ENCODE results near the gene COL5A1. TPM values are rescaled to one million over a fixed set of nuclear protein-coding genes. Genes with fewer than 3 reads are reported as not detected.
A peak's percentile ranks its signal among the peaks of the same experiment; 100 is the strongest.
"Not testable (repeated sequence)": the region's sequence is repeated elsewhere in the genome, so short reads cannot be mapped to it uniquely, and the experiment has no call there.

Gene COL5A1
- total RNA-seq, 1 experiment from 2014 or later = 5.4 TPM

DNA sequence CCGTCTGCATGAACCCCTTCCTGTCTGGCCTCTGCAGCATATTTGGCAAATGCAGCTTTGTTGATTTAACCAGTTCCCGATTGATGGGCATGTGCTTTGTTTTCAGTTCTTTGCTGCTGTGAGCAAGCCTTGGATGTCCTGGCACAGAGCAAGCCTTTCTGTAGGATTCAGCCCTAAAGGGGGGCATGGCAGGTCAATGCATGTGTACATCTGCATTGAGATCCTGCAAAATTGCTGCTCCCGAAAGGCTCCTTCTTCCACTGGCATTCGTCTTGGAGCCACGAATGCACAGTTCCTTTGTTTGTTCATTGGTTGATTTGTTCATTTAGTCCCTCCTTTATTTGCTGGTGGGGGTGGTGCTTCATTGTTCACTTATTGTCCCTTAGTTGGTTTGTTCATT, 34.8 kb downstream of the COL5A1 start:
- no peak for DNase-seq (ENCODE audit: low read depth)

GRCh38 chr9:134676886-134677285, 35.3 kb downstream of the COL5A1 start:
- no peak for DNase-seq (ENCODE audit: low read depth)

DNA sequence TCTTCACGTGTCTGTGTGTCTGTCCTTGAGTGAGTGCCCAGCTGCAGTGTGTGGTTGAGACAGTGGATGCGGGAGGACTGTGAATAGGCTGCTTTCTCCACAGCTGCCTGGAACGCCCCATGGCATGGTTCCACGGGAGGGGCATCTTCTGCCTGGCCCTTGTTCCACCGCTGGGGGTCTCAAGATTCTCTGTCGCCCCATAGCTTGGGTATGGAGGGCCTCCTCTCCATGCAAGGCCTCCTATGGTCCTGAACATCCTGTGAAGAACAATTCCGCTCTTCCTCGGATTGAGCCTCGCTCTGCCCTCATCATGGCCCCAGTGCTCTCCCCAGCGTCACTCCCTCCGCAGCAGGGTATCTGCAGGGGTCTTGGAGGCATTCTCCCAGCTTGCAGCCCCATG, 36.1 kb downstream of the COL5A1 start:
- DNase-seq (ENCODE audit: low read depth) = no peak

- DNase-seq (ENCODE audit: low read depth) = no peak
Measured at GRCh38 chr9:134678206-134678605, 36.6 kb downstream of the COL5A1 start.

- DNase-seq (ENCODE audit: low read depth) = no peak
Measured at GRCh38 chr9:134678666-134679443, 37.3 kb downstream of the COL5A1 start.

DNA sequence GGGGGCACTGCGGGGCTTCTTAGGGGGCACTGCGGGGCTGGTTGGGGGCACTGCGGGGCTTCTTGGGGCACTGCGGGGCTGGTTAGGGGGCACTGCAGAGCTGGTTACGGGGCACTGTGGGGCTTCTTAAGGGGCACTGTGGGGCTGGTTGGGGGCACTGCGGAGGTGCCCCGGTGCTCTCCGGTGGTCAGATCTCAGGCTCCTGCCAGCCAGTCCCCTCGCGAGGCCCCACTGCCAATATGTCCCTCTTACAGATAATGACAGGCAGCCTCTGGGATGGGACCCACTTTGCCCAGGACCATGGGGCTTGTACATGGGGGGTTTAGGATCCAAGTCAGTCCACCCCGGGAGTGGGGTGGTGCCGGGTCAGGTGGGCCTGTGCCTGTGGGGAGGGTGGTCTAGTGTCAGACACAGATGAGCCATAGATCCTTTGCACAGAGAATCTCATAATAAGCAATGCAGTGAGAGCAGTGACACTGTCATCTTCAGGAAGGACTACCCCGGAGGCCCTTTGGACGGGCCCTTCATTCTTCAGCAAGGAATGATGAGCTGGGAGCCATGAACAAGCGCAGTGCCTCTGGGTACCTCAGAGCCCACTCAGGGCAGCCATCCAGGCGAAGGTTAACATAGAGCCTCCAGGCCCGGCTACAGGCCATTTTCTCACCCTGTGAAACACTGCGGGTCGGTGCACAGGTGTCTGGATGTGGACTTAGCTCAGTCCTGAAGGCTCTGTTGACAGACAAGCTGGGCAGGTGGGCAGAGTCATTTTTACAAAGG, 38.2 kb downstream of the COL5A1 start:
- no peak for DNase-seq (ENCODE audit: low read depth)

DNA sequence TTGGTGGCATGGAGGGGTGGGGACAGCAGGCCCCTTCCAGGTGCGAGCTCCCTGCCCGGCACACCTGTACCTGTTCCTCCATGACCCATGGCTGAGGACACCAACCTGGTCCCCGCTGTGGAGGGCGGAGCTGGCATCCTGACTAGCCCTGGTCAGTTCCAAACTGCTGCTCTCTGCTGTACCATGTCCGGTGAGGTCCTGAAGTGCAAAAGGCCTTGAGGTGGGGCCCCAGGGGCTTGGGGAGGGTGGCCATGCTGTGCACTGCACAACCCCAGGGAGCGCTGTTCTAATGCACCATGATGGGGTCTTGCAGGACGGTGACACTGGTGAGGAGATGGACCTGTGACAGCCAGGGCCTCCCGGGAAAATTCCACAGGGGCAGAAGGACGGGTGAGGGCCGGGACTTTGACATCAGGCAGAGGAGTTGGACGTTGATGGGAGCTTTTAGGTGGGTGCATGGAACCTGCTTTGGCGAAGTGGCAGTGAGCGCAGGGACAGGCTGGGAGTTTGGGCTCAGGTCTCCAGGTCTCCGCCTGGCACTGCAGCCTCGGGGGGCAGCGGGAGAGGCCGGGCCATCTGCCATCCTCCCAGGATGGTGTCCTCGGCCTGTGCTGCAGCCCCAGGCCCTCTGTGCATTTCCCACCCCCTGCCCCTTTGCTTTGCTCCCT, 38.9 kb downstream of the COL5A1 start:
- no peak for DNase-seq (ENCODE audit: low read depth)

DNA sequence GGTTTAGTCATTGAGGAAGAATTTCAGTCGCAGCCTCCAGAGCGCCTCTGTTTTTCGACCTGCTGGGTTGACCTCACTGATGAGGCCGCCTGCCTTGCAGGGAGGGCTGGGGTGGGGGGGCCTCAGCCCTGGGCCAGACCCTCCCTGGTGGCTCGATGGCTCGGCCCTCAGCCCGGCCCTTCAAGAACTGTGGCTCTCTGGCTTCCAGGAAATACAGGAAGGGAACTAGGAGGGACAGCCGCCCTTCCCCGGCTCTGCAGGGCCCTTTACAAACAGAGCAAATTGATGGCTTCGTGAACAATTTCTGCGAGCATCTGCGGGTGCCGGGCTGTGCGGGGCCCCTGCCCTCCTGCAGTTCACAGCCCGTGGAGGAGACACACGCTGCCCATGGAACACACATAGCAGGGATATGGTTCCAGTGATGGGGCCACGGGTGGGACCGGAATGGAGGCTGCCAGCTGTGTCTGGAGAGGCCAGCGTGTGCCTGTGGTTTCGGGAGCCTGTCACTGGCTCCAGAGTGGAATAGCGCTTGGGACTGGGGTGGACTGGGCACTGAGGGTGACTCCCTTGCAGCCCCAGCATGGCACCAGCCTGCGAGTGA, 39.6 kb downstream of the COL5A1 start:
- DNase-seq (ENCODE audit: low read depth) = no peak

DNA sequence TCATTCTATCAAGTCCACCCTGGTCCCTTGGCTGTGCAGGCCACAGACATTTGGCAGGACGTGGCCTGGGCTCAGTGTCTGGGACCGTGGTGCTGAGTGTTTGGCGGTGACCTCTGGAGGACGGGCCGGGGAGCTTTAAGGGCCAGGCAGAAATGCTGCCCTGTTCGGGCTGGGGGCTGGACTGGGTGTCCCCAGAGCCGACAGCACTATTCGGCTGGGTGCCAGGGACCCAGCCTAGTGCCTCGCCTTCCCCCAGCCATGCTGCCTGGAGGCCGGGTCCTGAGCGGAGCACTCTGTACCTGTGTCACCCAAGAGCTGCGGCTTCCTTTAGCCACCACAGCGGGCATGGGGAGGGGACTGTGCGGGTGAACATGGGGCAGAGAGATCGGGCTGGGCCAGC, 40.4 kb downstream of the COL5A1 start:
- no peak for DNase-seq (ENCODE audit: low read depth)

GRCh38 chr9:134682651-134683364, 41.2 kb downstream of the COL5A1 start:
- DNase-seq (ENCODE audit: low read depth) = no peak

DNA sequence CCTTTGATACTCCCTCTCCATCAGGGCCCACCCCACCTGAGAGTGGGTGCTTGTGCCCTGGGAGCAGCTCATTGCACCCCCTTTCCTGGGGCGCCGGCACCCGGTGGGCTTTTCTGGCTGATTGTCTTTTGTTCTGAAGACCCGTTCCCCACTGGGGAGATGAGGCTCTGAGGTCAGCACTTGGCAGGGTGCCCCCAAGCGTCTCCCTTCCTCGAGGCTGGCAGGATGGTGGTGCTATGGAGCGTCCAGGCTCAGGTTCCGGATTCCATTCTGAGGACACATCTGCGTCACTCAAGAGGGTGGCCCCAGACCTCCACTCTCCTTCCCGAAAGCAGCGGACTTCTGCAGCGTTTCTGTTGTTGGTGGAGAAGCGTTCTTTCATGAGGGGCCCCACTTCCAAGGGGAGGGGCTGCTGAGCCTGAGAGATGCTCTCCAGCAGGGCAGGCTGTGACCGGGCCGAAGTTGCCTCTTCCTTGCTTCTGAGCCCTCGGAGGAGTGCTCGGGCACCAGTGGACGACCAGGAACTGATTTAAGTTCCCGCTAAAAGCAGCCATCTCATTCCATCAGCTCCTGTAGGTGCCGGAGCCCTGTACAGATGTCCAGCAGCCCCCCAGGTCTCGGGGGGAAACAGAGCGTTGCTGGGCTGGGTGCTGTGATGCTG, 42.2 kb downstream of the COL5A1 start:
- DNase-seq (ENCODE audit: low read depth) = no peak

DNA sequence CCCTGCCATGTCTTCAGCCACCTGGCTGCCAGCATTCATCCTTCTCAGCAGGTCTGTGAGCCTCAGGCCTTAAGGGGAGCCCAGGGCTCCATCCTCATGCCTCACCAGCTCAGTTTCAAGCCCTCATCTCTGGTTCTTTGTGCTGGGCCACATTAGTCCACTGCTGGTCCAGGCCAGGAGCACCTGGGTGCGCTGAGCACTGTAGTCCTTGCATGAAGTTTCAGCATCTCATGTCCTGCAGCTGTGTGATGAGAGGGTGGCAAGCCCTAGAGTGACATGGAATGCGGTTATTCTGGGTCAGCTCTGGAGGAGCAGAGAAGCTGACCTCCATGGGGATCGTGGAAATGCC, 42.7 kb downstream of the COL5A1 start:
- DNase-seq (ENCODE audit: low read depth) = no peak

DNA sequence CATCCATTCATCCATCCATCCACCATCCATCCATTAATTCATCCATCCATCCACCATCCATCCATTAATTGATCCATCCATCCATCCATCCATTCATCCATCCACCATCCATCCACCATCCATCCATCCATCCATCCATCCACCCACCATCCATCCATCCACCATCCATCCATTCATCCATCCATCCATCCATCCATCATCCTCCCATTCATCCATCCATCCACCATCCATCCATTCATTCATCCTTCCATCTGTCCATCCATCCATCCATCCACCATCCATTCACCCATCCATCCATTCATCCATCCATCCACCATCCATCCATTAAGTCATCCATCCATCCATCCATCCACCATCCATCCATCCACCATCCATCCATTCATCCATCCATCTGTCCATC, 43.3 kb downstream of the COL5A1 start:
- not testable (repeated sequence) for DNase-seq (ENCODE audit: low read depth)

DNA sequence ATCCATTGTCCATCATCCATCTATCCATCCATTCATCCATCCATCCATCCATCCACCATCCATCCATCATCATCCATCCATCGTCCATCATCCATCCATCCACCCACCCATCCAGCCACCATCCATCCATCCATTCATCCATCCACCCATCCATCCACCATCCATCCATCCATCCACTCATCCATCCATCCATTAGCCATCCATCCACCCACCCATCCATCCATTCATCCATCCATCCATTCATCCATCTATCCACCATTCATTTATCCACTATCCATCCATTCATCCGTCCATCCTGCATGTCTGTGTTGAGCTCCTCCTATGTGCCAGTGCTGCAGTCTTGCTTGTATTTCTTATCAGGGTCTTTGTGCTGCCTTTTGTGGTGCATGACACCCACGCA, 44.2 kb downstream of the COL5A1 start:
- no peak for DNase-seq (ENCODE audit: low read depth)

GRCh38 chr9:134686896-134687295, 45.3 kb downstream of the COL5A1 start:
- DNase-seq (ENCODE audit: low read depth) = no peak

GRCh38 chr9:134687556-134687955, 46.0 kb downstream of the COL5A1 start:
- no peak for DNase-seq (ENCODE audit: low read depth)

GRCh38 chr9:134688231-134688630, 46.6 kb downstream of the COL5A1 start:
- DNase-seq (ENCODE audit: low read depth) = no peak

DNA sequence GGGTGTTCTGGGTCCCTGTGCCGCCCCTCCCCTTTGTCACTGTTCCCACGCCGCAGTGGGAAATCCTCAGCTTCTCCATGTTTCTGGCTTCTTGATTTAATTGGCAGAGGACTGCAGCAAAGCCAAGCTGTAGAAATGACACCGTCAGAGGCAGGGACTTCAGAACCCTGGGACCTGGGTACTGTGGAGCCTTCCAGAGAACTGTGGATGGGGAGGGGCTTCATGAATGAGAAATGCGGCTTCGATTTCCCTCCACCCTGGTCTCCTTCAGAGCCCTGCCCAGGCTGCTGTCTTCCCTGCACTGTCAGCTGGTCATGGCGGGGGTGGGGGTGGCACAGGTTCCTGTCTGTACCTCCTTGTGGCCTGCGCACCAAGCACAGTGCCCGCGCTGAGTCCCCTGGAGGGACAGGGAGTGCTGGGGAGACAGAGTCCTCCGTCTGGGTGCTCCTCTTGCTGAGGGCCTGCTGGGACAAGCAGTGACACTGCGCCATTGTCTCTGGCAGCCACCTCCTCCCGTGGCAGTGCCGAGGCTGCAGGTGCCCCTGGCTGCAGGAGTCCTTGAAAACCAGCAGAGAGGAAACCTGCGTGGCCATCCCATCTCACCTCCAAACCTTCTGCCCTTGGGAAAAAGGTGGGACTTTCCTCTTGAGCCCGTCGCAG, 47.2 kb downstream of the COL5A1 start:
- DNase-seq (ENCODE audit: low read depth) = no peak

- DNase-seq (ENCODE audit: low read depth) = peak; percentile 56
Measured at GRCh38 chr9:134689321-134690181, 47.9 kb downstream of the COL5A1 start.

All from HT1080 (cell line).